Stomach (tissue), 9 donors: Measurements from ENCODE around the gene RASGRP2. TPM values are rescaled to one million over a fixed set of nuclear protein-coding genes. Genes with fewer than 3 reads are reported as not detected.
A peak's percentile ranks its signal among the peaks of the same experiment; 100 is the strongest.

ENCODE experiments used
- DNase-seq, 2 donors: peaks; one replicate each; pipeline versions ENCODE4 v3.0.0 to v3.0.0-alpha.2; 2013 to 2019
- H3K27ac ChIP-seq, 5 donors: fragments of 200-600 bp in 4 of 5; sonication (generic) in 4 of 5; one replicate each; pipeline ENCODE4 v1.5.1; 2013 to 2019; ENCODE audit warnings: mild to moderate bottlenecking in 1 of 5, moderate library complexity in 1 of 5
- H3K27me3 ChIP-seq, 3 donors: fragments of 200-600 bp; sonication (generic); one replicate each; pipeline ENCODE4 v1.5.1; 2017 to 2019; ENCODE audit warnings: mixed run types in 1 of 3
- H3K36me3 ChIP-seq, 4 donors: fragments of 200-600 bp; sonication (generic); 1 replicate in 3 of 4; 2 replicates in 1 of 4; pipeline ENCODE4 v1.5.1; 2016 to 2019
- H3K4me1 ChIP-seq, 4 donors: fragments of 200-600 bp; sonication (generic); one replicate each; pipeline ENCODE4 v1.5.1; 2016 to 2019
- H3K4me3 ChIP-seq, 4 donors: fragments of 200-600 bp; sonication (generic) in 3 of 4; one replicate each; pipeline ENCODE4 v1.5.1; 2016 to 2019; ENCODE audit warnings: mild to moderate bottlenecking in 1 of 4
- H3K9me3 ChIP-seq, 4 donors: fragments of 200-600 bp; sonication (generic); one replicate each; pipeline ENCODE4 v1.5.1; 2016 to 2019
- EP300 ChIP-seq: sonication (generic); formaldehyde crosslinking; IDR thresholded peaks from one replicate; pipeline ENCODE4 v1.6.1; 2017; ENCODE audit warnings: antibody characterized with exemption
- POLR2A ChIP-seq, 4 donors: fragments of 450-650 bp; IDR thresholded peaks; one replicate each; pipeline ENCODE4 v1.6.1; 2016; ENCODE audit warnings: antibody characterized with exemption in 4 of 4, control low read depth in 2 of 4, mild to moderate bottlenecking in 1 of 4, moderate library complexity in 1 of 4
- POLR2AphosphoS5 ChIP-seq, 3 donors: sonication (generic); formaldehyde crosslinking; IDR thresholded peaks; one replicate each; pipeline ENCODE4 v1.6.1; 2016; ENCODE audit warnings: antibody characterized with exemption in 3 of 3
- WGBS, 5 donors: extraction: QIAGEN DNeasy Blood & Tissue Kit in 3 of 5; methylation state at CpG; one replicate each; pipeline versions ENCODE4 v1.1.5 to v1.1.7; 2013 to 2018; 5-methylcytosine and 5-hydroxymethylcytosine counted together
- intact Hi-C: fragments of 100-400 bp; cut with DNase I; formaldehyde crosslinking; loops from one replicate; pipeline ENCODE4 v1.15.1; 2023; ENCODE audit warnings: low total_unique reads
- polyA plus RNA-seq, 3 donors: library from polyadenylated mRNA; stranded (reverse); fragments of 200-250 nt; gene quantifications; one replicate each; pipeline ENCODE4 v1.2.3, GENCODE V29; 2013
- total RNA-seq, 5 donors: library from RNA; depleted of rRNA; stranded (reverse); fragments of >200 nt; gene quantifications; one replicate each; pipeline versions ENCODE4 v1.1.0 to v1.2.3, GENCODE V29; 2014 to 2016
- TF ChIP-seq, protein P1 (sequence below), 7 experiments: fragments of 450-650 bp in 4 of 7; fragments of 200-600 bp in 3 of 7; sonication (generic) in 3 of 7; IDR thresholded peaks; one replicate each; pipeline ENCODE4 v1.5.1; 2016 to 2019; ENCODE audit warnings: antibody characterized with exemption in 7 of 7, control low read depth in 2 of 7, mild to moderate bottlenecking in 1 of 7
- donor health status: healthy with polysubstance abuse.
- donor health status: Bipolar disorder and iron deficiency.
- donor health status: healthy.

Gene RASGRP2
- total and polyA plus RNA-seq, 8 donors = 5.3 to 60.8 (median 11.3) TPM

DNA sequence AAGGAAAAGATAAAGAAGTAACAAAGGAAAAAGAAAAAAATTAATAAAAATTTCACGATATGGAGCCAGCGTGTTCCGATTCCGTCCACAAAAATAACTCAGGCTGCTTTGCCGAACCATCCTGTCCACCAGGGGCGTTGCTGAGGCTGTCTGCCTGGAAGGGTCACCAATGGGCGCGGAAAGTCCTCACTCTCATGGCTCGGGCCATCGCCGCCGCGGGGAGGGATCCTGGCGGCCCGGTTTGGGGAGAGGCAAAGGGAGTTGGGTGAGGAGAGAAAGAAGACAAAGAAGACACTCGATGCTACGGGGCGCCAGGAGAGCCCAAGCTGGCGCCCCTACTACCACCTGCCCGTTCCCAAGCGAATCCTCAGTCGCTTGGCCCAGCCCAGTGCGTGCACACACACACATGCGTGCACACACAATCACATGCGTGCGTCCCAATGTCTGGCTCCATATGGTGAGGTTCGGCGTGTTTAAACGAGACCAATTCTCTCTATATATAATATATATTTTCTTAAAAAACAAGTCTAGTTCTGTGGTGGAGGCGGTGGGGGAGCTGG is 21.4 kb upstream of the RASGRP2 start:
- H3K27ac ChIP-seq = peak overlapping the region in 3 of 5 donors; percentile 67 to 77 (median 75)

DNA sequence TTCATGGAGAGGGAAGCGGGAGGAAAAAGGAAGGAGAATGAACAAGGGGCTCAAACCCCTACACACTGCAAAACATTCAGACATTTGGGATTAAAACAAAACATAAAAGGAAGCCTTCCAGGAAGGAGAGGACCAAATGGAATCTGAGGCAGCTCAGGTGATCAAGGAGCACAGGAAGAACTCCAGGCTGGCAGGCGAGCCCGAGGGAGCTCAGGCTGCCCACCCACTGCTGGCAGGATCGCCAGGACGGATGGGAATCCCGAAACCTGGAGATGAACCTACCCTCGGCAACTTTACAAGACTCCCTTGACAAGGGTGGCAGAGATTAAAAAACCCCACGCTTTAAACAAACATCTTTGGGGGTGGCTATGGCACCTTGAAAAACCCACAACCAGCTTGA is 20.8 kb upstream of the RASGRP2 start:
- 78 to 87% (median 82%) methylated on average over 8 of the region's 8 CpGs for WGBS, 5 donors
- H3K4me1 ChIP-seq = peaks cover 36 to 88% (median 58%) of the 10 kb centered on the region in 4 donors
- peaks cover 76 to 81% (median 78%) of the 10 kb centered on the region in 4 donors for H3K36me3 ChIP-seq
- peak overlapping the region in 4 of 5 donors; percentile 49 to 77 (median 71) for H3K27ac ChIP-seq
- H3K9me3 ChIP-seq = no peaks in the 10 kb centered on the region
- H3K27me3 ChIP-seq = no peaks in the 10 kb centered on the region
- TF ChIP-seq, protein P1, sequence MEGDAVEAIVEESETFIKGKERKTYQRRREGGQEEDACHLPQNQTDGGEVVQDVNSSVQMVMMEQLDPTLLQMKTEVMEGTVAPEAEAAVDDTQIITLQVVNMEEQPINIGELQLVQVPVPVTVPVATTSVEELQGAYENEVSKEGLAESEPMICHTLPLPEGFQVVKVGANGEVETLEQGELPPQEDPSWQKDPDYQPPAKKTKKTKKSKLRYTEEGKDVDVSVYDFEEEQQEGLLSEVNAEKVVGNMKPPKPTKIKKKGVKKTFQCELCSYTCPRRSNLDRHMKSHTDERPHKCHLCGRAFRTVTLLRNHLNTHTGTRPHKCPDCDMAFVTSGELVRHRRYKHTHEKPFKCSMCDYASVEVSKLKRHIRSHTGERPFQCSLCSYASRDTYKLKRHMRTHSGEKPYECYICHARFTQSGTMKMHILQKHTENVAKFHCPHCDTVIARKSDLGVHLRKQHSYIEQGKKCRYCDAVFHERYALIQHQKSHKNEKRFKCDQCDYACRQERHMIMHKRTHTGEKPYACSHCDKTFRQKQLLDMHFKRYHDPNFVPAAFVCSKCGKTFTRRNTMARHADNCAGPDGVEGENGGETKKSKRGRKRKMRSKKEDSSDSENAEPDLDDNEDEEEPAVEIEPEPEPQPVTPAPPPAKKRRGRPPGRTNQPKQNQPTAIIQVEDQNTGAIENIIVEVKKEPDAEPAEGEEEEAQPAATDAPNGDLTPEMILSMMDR (IDR thresholded peaks at IDR 0.05) = no peak
- TF ChIP-seq POLR2AphosphoS5 (IDR thresholded peaks at IDR 0.05) = peak in 1 of 3 donors; percentile 6
- TF ChIP-seq EP300 = no peak
- no peak for TF ChIP-seq POLR2A (IDR thresholded peaks at IDR 0.05)
- no peak for DNase-seq
- intact Hi-C loops = no loop called here
- H3K4me3 ChIP-seq = no peak overlapping the region

More for the DNA sequence above, 21.4 kb upstream of the RASGRP2 start:
- 85 to 89% (median 87%) methylated on average over 30 of the region's 30 CpGs for WGBS, 5 donors
- Histone ChIP-seq H3K4me3 (no peak overlapping the region), H3K27me3 (no peaks in the 10 kb centered on the region), H3K36me3 (peaks cover 82 to 87% (median 84%) of the 10 kb centered on the region in 4 donors), H3K9me3 (no peaks in the 10 kb centered on the region), H3K4me1 (peaks cover 32 to 82% (median 53%) of the 10 kb centered on the region in 4 donors)
- TF ChIP-seq, protein P1 (IDR thresholded peaks at IDR 0.05) = no peak
- no peak for TF ChIP-seq POLR2AphosphoS5 (IDR thresholded peaks at IDR 0.05)
- no peak for TF ChIP-seq EP300
- TF ChIP-seq POLR2A (IDR thresholded peaks at IDR 0.05) = no peak
- intact Hi-C loops = no loop called here
- DNase-seq = no peak

DNA sequence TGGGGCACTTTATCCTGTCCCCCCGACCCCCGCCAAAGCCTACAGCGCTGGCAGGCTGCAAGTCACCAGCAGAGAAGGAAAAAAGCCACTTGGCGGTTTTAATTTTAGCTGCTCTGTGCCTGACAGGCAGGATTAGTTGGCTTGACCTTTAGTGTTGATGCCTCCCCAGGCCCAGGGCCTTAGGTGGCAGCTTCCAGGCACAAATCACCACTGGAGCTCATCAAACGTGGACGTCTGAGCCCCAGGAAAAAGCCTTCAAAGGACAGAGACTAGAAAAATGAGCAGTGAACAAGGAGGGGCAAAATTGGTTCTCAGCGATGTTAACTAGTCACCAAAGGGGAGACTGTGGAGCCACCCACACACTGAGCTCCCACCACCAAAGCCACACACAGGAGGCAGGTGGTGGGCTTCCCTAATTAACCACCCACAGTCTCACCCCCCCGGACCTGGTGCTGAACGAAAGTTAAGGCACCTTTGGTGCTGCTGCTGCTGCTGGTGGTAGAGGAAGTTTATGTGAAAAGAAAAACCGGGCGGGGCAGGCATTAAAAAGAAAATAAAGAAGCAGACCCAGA is 20.2 kb upstream of the RASGRP2 start:
- Histone ChIP-seq H3K36me3 (peaks cover 70 to 75% (median 71%) of the 10 kb centered on the region in 4 donors), H3K27ac (peak overlapping the region in 4 of 5 donors; percentile 49 to 77 (median 71)), H3K9me3 (no peaks in the 10 kb centered on the region), H3K4me3 (no peak overlapping the region), H3K4me1 (peaks cover 41 to 94% (median 65%) of the 10 kb centered on the region in 4 donors), H3K27me3 (no peaks in the 10 kb centered on the region)
- TF ChIP-seq POLR2AphosphoS5 (IDR thresholded peaks at IDR 0.05) = no peak
- no peak for TF ChIP-seq POLR2A (IDR thresholded peaks at IDR 0.05)
- TF ChIP-seq, protein P1 (IDR thresholded peaks at IDR 0.05) = no peak
- DNase-seq = peak; percentile 25 to 47
- intact Hi-C loops = no loop called here
- WGBS, 5 donors = 53 to 69% (median 62%) methylated on average over 11 of the region's 11 CpGs

DNA sequence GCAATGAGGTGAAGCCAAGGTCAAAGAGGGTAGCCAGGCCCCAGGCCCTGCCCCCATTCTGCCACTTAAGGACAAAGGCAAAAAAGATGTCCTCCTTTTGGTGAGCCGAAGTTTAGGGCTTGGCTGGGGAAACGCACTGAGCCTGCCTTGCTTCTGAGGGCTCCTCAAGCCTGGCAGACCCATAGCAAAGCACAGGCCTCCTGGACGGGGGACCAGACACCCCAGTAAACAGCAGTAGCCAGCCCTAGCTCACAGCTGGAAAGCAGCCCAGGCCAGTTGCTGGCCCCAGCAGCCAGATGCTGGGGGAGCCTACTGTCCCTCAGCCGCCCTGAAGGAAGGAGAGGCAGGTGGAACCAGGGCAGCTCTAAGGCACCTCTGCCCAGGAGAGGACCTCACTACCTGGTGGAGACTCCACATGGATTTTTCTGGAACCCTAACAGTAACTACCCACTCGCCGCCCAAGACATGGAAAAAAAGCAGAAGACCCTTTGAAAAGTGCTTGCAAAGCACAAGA is 19.6 kb upstream of the RASGRP2 start:
- peaks cover 65 to 69% (median 66%) of the 10 kb centered on the region in 4 donors for H3K36me3 ChIP-seq
- H3K9me3 ChIP-seq = no peaks in the 10 kb centered on the region
- no peaks in the 10 kb centered on the region for H3K27me3 ChIP-seq
- no peak for TF ChIP-seq POLR2A (IDR thresholded peaks at IDR 0.05)
- no peak for TF ChIP-seq EP300
- TF ChIP-seq, protein P1 (IDR thresholded peaks at IDR 0.05) = no peak
- TF ChIP-seq POLR2AphosphoS5 (IDR thresholded peaks at IDR 0.05) = no peak
- peaks cover 41 to 100% (median 70%) of the 10 kb centered on the region in 4 donors for H3K4me1 ChIP-seq
- DNase-seq = peak in 1 of 2 donors; percentile 22
- no peak overlapping the region for H3K4me3 ChIP-seq
- WGBS, 5 donors = 64 to 73% (median 70%) methylated on average over 5 to 6 of the region's 6 CpGs
- intact Hi-C loops = no loop called here
- H3K27ac ChIP-seq = peak overlapping the region in 4 of 5 donors; percentile 49 to 77 (median 71)
